TTC549 (cell line): ENCODE results near the gene PGM5.

Experiments
- FAIRE-seq: peaks from 2 replicates; lab custom pipeline; 2012; peaks lifted over from hg19 to GRCh38; lab: Jason Lieb, UNC

The PGM5 gene

GRCh38 chr9:68497629-68498028 lies 141.2 kb downstream of the PGM5 start:
- no peak for FAIRE-seq

GRCh38 chr9:68498816-68499215 lies 142.4 kb downstream of the PGM5 start:
- no peak for FAIRE-seq

- no peak for FAIRE-seq
Measured at GRCh38 chr9:68500457-68501381, 144.3 kb downstream of the PGM5 start.

GRCh38 chr9:68502279-68502678 lies 145.9 kb downstream of the PGM5 start:
- FAIRE-seq = no peak

GRCh38 chr9:68505681-68506409 lies 149.4 kb downstream of the PGM5 start:
- no peak for FAIRE-seq

- FAIRE-seq = no peak
Measured at GRCh38 chr9:68506551-68506950, 150.1 kb downstream of the PGM5 start.

GRCh38 chr9:68507130-68507805 lies 150.9 kb downstream of the PGM5 start:
- no peak for FAIRE-seq

- FAIRE-seq = no peak
Measured at GRCh38 chr9:68507806-68508145, 151.4 kb downstream of the PGM5 start.

- FAIRE-seq = no peak
Measured at GRCh38 chr9:68508547-68508946, 152.1 kb downstream of the PGM5 start.

- FAIRE-seq = no peak
Measured at GRCh38 chr9:68509689-68510088, 153.3 kb downstream of the PGM5 start.

GRCh38 chr9:68513385-68513784 lies 157.0 kb downstream of the PGM5 start:
- FAIRE-seq = no peak

GRCh38 chr9:68513981-68514380 lies 157.6 kb downstream of the PGM5 start:
- no peak for FAIRE-seq

- no peak for FAIRE-seq
Measured at GRCh38 chr9:68515326-68516017, 159.1 kb downstream of the PGM5 start.

- FAIRE-seq = no peak
Measured at GRCh38 chr9:68522131-68522530, 165.7 kb downstream of the PGM5 start.

GRCh38 chr9:68522954-68523353 lies 166.5 kb downstream of the PGM5 start:
- no peak for FAIRE-seq

- FAIRE-seq = no peak
Measured at GRCh38 chr9:68523367-68523936, 167.0 kb downstream of the PGM5 start.

GRCh38 chr9:68530618-68531017 lies 174.2 kb downstream of the PGM5 start:
- no peak for FAIRE-seq

GRCh38 chr9:68532131-68532530 lies 175.7 kb downstream of the PGM5 start:
- no peak for FAIRE-seq

GRCh38 chr9:68533678-68534077 lies 177.3 kb downstream of the PGM5 start:
- no peak for FAIRE-seq

GRCh38 chr9:68536876-68537615 lies 180.6 kb downstream of the PGM5 start:
- FAIRE-seq = no peak

GRCh38 chr9:68537616-68537880 lies 181.1 kb downstream of the PGM5 start:
- no peak for FAIRE-seq

- FAIRE-seq = no peak
Measured at GRCh38 chr9:68538200-68538599, 181.8 kb downstream of the PGM5 start.
